GM18861 (cell line): ENCODE results near the gene CASK.
A peak's percentile ranks its signal among the peaks of the same experiment; 100 is the strongest.

ENCODE experiments used
- ATAC-seq: cut with Tn5 transposase; IDR thresholded peaks from one replicate; pipeline ENCODE4 v1.9.1; 2021; ENCODE audit not compliant: unreplicated experiment

The CASK gene

GRCh38 chrX:41912923-41913322 is 10.4 kb downstream of the CASK start:
- no peak for ATAC-seq

GRCh38 chrX:41909068-41909467 is 14.3 kb downstream of the CASK start:
- ATAC-seq = no peak

- ATAC-seq = no peak
These were observed 16.7 kb downstream of the CASK start for GRCh38 chrX:41906515-41907187.

GRCh38 chrX:41903544-41903943 is 19.8 kb downstream of the CASK start:
- no peak for ATAC-seq

- no peak for ATAC-seq
These were observed 23.0 kb downstream of the CASK start for GRCh38 chrX:41900321-41900720.

GRCh38 chrX:41895826-41896225 is 27.5 kb downstream of the CASK start:
- no peak for ATAC-seq

- ATAC-seq = no peak
These were observed 33.3 kb downstream of the CASK start for GRCh38 chrX:41890026-41890423.

GRCh38 chrX:41889317-41890025 is 33.9 kb downstream of the CASK start:
- no peak for ATAC-seq

- ATAC-seq = no peak
These were observed 35.7 kb downstream of the CASK start for GRCh38 chrX:41887691-41888090.

GRCh38 chrX:41885724-41886123 is 37.6 kb downstream of the CASK start:
- no peak for ATAC-seq

GRCh38 chrX:41881166-41881565 is 42.2 kb downstream of the CASK start:
- ATAC-seq = no peak

- no peak for ATAC-seq
These were observed 46.2 kb downstream of the CASK start for GRCh38 chrX:41877167-41877566.

GRCh38 chrX:41875142-41875541 is 48.2 kb downstream of the CASK start:
- ATAC-seq = no peak

- peak; percentile 78 for ATAC-seq
These were observed 52.6 kb downstream of the CASK start for GRCh38 chrX:41870719-41871151.

- ATAC-seq = no peak
These were observed 54.9 kb downstream of the CASK start for GRCh38 chrX:41868392-41868977.

- ATAC-seq = no peak
These were observed 59.8 kb downstream of the CASK start for GRCh38 chrX:41863343-41864203.

GRCh38 chrX:41862562-41863184 is 60.7 kb downstream of the CASK start:
- no peak for ATAC-seq

GRCh38 chrX:41858161-41858775 is 65.1 kb downstream of the CASK start:
- ATAC-seq = no peak

- ATAC-seq = no peak
These were observed 65.7 kb downstream of the CASK start for GRCh38 chrX:41857670-41858069.

GRCh38 chrX:41846714-41847113 is 76.6 kb downstream of the CASK start:
- ATAC-seq = no peak
